ENCODE data around the gene PIK3CD. TPM values are rescaled to one million over a fixed set of nuclear protein-coding genes. Genes with fewer than 3 reads are reported as not detected.
"Not testable (repeated sequence)": the region's sequence is repeated elsewhere in the genome, so short reads cannot be mapped to it uniquely, and the experiment has no call there.

The PIK3CD gene
- total RNA-seq, 1 donor from 2014 or later, result 13.0 TPM

GRCh38 chr1:9671377-9672140, 20.0 kb downstream of the PIK3CD start:
- no peak for DNase-seq (ENCODE audit: extremely low spot score in 2 of 2)
- no peak overlapping the region for H3K27ac ChIP-seq
- H3K36me3 ChIP-seq, result no peaks in the 10 kb centered on the region
- H3K9me3 ChIP-seq, result no peaks in the 10 kb centered on the region
- intact Hi-C loops (cut with DNase I), result no loop called here
- H3K27me3 ChIP-seq, result no peaks in the 10 kb centered on the region
- no peak overlapping the region for H3K4me3 ChIP-seq
- TF ChIP-seq CTCF (IDR thresholded peaks at IDR 0.05) (no peak), POLR2A (IDR thresholded peaks at IDR 0.05) (no peak)
- H3K4me1 ChIP-seq, result no peaks in the 10 kb centered on the region

- no peak overlapping the region for H3K4me3 ChIP-seq
- no peaks in the 10 kb centered on the region for H3K27me3 ChIP-seq
- H3K36me3 ChIP-seq, result no peaks in the 10 kb centered on the region
- TF ChIP-seq POLR2A (IDR thresholded peaks at IDR 0.05) (no peak), POLR2AphosphoS5 (IDR thresholded peaks at IDR 0.05; ENCODE audit: insufficient read depth in 1 of 2, low read depth in 1 of 2) (no peak), CTCF (IDR thresholded peaks at IDR 0.05) (no peak)
- no peak overlapping the region for H3K27ac ChIP-seq
- DNase-seq (ENCODE audit: extremely low spot score in 2 of 2), result no peak
- intact Hi-C loops (cut with DNase I), result no loop called here
- no peaks in the 10 kb centered on the region for H3K9me3 ChIP-seq
- H3K4me1 ChIP-seq, result no peaks in the 10 kb centered on the region
Measured at GRCh38 chr1:9672444-9672843, 20.9 kb downstream of the PIK3CD start.

- H3K4me1 ChIP-seq, result no peaks in the 10 kb centered on the region
- H3K4me3 ChIP-seq, result no peak overlapping the region
- DNase-seq (ENCODE audit: extremely low spot score in 2 of 2), result no peak
- intact Hi-C loops (cut with DNase I), result no loop called here
- TF ChIP-seq POLR2AphosphoS5 (IDR thresholded peaks at IDR 0.05; ENCODE audit: insufficient read depth in 1 of 2, low read depth in 1 of 2) (no peak), CTCF (IDR thresholded peaks at IDR 0.05) (no peak), POLR2A (IDR thresholded peaks at IDR 0.05) (no peak)
- no peaks in the 10 kb centered on the region for H3K9me3 ChIP-seq
- H3K27me3 ChIP-seq, result no peaks in the 10 kb centered on the region
- H3K27ac ChIP-seq, result no peak overlapping the region
- no peaks in the 10 kb centered on the region for H3K36me3 ChIP-seq
Measured at GRCh38 chr1:9675393-9675792, 23.9 kb downstream of the PIK3CD start.

GRCh38 chr1:9676128-9676527, 24.6 kb downstream of the PIK3CD start:
- DNase-seq (ENCODE audit: extremely low spot score in 2 of 2); H3K4me3 ChIP-seq; intact Hi-C loops (cut with DNase I); H3K27ac ChIP-seq; H3K27me3 ChIP-seq; H3K4me1 ChIP-seq; H3K9me3 ChIP-seq; H3K36me3 ChIP-seq: not testable (repeated sequence)

GRCh38 chr1:9676815-9677393, 25.4 kb downstream of the PIK3CD start:
- no peaks in the 10 kb centered on the region for H3K27me3 ChIP-seq
- no peaks in the 10 kb centered on the region for H3K36me3 ChIP-seq
- DNase-seq (ENCODE audit: extremely low spot score in 2 of 2), result no peak
- no peak overlapping the region for H3K4me3 ChIP-seq
- intact Hi-C loops (cut with DNase I), result no loop called here
- H3K4me1 ChIP-seq, result no peaks in the 10 kb centered on the region
- TF ChIP-seq POLR2A (IDR thresholded peaks at IDR 0.05), result no peak
- no peak for TF ChIP-seq POLR2AphosphoS5 (IDR thresholded peaks at IDR 0.05; ENCODE audit: insufficient read depth in 1 of 2, low read depth in 1 of 2)
- TF ChIP-seq CTCF (IDR thresholded peaks at IDR 0.05), result no peak
- H3K9me3 ChIP-seq, result no peaks in the 10 kb centered on the region
- no peak overlapping the region for H3K27ac ChIP-seq

All from vagina (tissue), 2 donors.